Left lobe of liver (tissue), 2 donors: ENCODE measurements around the gene TRIM17. TPM values are rescaled to one million over a fixed set of nuclear protein-coding genes. Genes with fewer than 3 reads are reported as not detected.

ENCODE experiments used
- ATAC-seq: fragments of 200-7000 bp; cut with Tn5 transposase; one replicate; pipeline ENCODE4 v1.9.1; 2020; ENCODE audit warnings: mild to moderate bottlenecking, moderate library complexity
- DNase-seq: peaks from one replicate; pipeline ENCODE4 v3.0.0-alpha.2; 2020; ENCODE audit warnings: low spot score
- total RNA-seq: library from RNA; stranded (reverse); gene quantifications from one replicate; pipeline ENCODE4 v1.2.1, GENCODE V29; 2021
- donor health status: DM: no; HTN: no; CAD: no; lungs with moderate emphysema.
- donor health status: DM: no; HTN: yes; CAD: no.

Gene TRIM17
- total RNA-seq, 1 donor from 2014 or later, result not detected

GRCh38 chr1:228405200-228405978, 11.3 kb downstream of the TRIM17 start:
- DNase-seq (no peak), ATAC-seq (no peak)

GRCh38 chr1:228404107-228404720, 12.4 kb downstream of the TRIM17 start:
- DNase-seq, result no peak
- no peak for ATAC-seq

- ATAC-seq (no peak), DNase-seq (no peak)
These were observed 13.4 kb downstream of the TRIM17 start for GRCh38 chr1:228403231-228403631.

- DNase-seq (no peak), ATAC-seq (no peak)
These were observed 14.0 kb downstream of the TRIM17 start for GRCh38 chr1:228402641-228403025.

- ATAC-seq (no peak), DNase-seq (no peak)
These were observed 14.7 kb downstream of the TRIM17 start for GRCh38 chr1:228401782-228402640.

- ATAC-seq (no peak), DNase-seq (no peak)
These were observed 15.8 kb downstream of the TRIM17 start for GRCh38 chr1:228400692-228401454.

- no peak for DNase-seq
- ATAC-seq, result no peak
These were observed 16.4 kb downstream of the TRIM17 start for GRCh38 chr1:228400237-228400651.

GRCh38 chr1:228399531-228400236, 17.0 kb downstream of the TRIM17 start:
- no peak for DNase-seq
- ATAC-seq, result no peak

- ATAC-seq (no peak), DNase-seq (no peak)
These were observed 17.8 kb downstream of the TRIM17 start for GRCh38 chr1:228398741-228399461.

- DNase-seq (no peak), ATAC-seq (no peak)
These were observed 18.7 kb downstream of the TRIM17 start for GRCh38 chr1:228397966-228398365.

- DNase-seq (no peak), ATAC-seq (no peak)
These were observed 19.6 kb downstream of the TRIM17 start for GRCh38 chr1:228396770-228397662.

- peak; percentile 16 for ATAC-seq
These were observed 21.9 kb downstream of the TRIM17 start for GRCh38 chr1:228394571-228395394.

GRCh38 chr1:228393811-228394570, 22.7 kb downstream of the TRIM17 start:
- ATAC-seq, result no peak
- no peak for DNase-seq

More at GRCh38 chr1:228394571-228395394, 21.9 kb downstream of the TRIM17 start:
- DNase-seq, result no peak

- no peak for DNase-seq
- peak; percentile 70 for ATAC-seq
These were observed 23.4 kb downstream of the TRIM17 start for GRCh38 chr1:228393268-228393701.

GRCh38 chr1:228392111-228392936, 24.3 kb downstream of the TRIM17 start:
- no peak for DNase-seq

More at GRCh38 chr1:228392111-228392936, 24.3 kb downstream of the TRIM17 start:
- no peak for ATAC-seq
